ENCODE data around the gene KIAA1755. TPM values are rescaled to one million over a fixed set of nuclear protein-coding genes. Genes with fewer than 3 reads are reported as not detected.

Gene KIAA1755
- total RNA-seq, 1 donor from 2014 or later: 15.2 TPM

DNA sequence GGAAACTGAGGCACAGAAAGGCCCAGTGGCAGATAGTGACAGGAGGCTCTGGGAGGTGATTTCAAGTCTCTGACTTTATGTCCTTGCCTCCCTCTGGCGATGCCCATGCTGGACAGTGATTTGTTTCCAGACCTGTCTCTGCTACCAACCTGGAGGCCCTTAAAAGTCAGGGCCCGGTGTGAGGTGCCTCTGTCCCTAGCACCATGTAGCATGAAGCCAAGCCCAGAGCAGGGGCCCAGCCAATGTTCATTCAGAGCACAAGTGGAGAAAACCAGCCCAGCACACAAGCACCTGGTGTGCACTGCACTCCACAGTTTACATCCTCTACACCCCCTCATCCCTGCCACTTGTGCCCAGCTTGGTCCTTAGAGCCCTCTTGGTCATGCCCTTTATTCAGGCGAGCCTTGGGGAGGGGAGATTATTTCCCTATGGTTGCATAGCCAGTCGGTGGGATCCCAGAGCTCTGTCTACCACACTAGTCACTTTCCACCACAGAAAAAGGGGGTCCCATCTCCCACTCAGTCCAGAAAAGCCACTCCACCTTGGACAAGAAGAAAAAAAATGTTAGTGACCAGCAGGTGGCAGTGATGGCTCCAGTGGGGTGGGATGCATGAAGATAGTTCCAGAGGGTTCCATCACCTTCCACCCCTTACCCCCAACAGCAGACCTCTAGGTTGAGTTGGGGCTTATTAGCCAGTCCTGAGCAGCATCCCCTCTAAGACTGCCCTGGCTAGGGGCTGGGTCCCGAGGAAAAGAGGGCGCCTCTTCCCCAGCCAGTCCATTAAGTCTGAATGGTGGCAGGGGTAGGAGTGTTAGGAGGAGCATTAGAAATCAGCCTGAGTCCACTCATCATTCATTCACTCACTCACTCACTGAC lies 30.9 kb downstream of the KIAA1755 start:
- Histone ChIP-seq H3K36me3 (peaks cover 0 to 11% of the 10 kb centered on the region in 2 donors), H3K27me3 (no peaks in the 10 kb centered on the region), H3K4me1 (no peaks in the 10 kb centered on the region), H3K27ac (no peak overlapping the region), H3K9me3 (no peaks in the 10 kb centered on the region), H3K4me3 (no peak overlapping the region)
- TF ChIP-seq, protein P1, sequence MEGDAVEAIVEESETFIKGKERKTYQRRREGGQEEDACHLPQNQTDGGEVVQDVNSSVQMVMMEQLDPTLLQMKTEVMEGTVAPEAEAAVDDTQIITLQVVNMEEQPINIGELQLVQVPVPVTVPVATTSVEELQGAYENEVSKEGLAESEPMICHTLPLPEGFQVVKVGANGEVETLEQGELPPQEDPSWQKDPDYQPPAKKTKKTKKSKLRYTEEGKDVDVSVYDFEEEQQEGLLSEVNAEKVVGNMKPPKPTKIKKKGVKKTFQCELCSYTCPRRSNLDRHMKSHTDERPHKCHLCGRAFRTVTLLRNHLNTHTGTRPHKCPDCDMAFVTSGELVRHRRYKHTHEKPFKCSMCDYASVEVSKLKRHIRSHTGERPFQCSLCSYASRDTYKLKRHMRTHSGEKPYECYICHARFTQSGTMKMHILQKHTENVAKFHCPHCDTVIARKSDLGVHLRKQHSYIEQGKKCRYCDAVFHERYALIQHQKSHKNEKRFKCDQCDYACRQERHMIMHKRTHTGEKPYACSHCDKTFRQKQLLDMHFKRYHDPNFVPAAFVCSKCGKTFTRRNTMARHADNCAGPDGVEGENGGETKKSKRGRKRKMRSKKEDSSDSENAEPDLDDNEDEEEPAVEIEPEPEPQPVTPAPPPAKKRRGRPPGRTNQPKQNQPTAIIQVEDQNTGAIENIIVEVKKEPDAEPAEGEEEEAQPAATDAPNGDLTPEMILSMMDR (IDR thresholded peaks at IDR 0.05): peak; percentile 48 to 67 (median 62)
- DNase-seq (ENCODE audit: low spot score in 2 of 2): no peak
- intact Hi-C loops (cut with DNase I): loop anchor here (1.0 to 5.0 kb wide), 2 partner anchors 63 to 178 kb away; no protein-coding TSS in a partner anchor

DNA sequence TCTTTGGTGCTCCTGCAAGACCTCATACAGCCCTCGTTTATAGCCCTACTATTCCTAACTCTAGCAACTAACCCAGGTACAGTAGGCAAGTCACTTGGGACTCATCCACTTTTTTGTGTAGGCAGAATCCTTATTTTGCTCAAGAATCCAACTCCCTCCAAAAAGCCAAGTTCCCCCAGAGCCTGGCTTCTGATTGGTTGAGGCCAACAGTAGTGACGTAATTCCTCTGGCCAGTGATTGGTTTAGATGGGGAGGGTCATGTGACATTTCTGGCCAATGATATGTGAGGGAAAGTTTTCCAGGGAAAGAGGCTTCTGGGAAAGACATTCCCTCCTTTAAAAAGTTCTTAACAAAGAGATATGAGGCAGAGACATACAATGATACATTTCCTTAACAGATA lies 32.1 kb downstream of the KIAA1755 start:
- Histone ChIP-seq H3K4me3 (no peak overlapping the region), H3K27ac (no peak overlapping the region), H3K36me3 (peaks cover 3 to 11% of the 10 kb centered on the region in 2 donors), H3K9me3 (no peaks in the 10 kb centered on the region), H3K27me3 (no peaks in the 10 kb centered on the region), H3K4me1 (no peaks in the 10 kb centered on the region)
- TF ChIP-seq, protein P1 (IDR thresholded peaks at IDR 0.05): no peak
- intact Hi-C loops (cut with DNase I): no loop called here
- DNase-seq (ENCODE audit: low spot score in 2 of 2): no peak

DNA sequence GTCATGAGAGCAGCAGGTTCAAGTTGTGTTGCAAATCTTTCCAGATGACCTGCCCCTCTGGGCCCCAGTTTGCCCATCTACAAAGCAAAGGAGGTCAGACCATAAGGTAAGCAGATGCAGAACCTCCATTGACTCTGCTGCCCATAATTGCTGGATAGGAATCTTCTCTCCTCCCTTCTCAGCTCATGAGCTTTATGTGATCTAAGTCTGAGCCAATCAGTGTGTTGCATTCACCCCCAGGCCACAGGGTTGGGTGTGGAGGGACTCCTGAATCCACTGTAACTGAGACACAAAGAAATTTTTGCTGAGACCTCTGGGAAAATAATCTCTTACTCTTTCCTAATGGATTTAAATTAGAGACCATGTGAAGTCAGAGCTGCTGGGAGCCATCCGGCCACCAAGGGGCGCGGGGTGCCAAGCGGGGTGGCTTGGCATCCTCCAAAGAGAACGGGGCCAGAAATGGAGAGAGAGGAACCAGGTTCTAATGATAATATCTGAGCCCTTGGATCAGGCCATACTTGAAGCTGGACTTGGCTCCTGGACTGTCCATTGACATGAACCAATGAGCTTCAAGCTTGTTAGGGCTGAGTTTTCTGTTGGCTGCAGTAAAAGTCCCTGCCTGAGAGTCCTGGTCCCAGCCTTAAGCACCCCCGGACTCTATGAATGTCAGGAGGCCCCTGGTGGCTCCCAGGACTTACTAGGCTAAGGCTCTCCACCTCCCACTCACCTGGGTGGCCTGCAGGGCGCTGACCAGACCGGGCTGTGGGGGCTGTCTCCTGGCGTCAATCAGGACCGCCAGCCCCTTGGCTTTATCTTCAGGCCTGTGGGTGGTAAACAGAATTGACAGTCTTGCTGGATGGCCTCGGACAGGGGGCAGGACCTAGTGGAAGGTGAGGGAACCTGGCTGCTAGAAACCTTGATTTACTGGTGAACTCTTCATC lies 32.8 kb downstream of the KIAA1755 start:
- TF ChIP-seq, protein P1 (IDR thresholded peaks at IDR 0.05): no peak
- H3K4me3 ChIP-seq: no peak overlapping the region
- H3K27ac ChIP-seq: no peak overlapping the region
- DNase-seq (ENCODE audit: low spot score in 2 of 2): no peak
- H3K4me1 ChIP-seq: no peaks in the 10 kb centered on the region
- H3K36me3 ChIP-seq: peaks cover 5 to 11% of the 10 kb centered on the region in 2 donors
- no peaks in the 10 kb centered on the region for H3K27me3 ChIP-seq
- intact Hi-C loops (cut with DNase I): no loop called here
- H3K9me3 ChIP-seq: no peaks in the 10 kb centered on the region

DNA sequence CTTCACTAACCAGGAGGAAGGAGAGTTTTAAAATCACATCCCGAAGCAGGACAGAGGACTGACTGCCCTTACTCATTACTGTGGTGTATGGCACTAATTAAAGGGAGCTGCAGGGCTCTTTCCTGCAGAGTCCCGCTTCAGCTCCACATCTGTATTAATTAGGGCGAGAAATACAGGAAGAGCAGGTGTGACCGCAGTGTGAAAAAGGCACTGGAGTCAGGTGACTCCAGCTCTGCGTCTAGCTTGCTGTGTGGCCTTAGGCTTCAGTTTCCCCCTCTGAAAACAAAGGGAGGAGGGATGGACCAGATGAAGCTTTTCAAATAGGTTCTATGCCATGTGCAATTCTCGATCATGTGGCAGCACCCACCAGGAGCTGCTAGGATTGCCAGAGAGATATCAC lies 34.0 kb downstream of the KIAA1755 start:
- intact Hi-C loops (cut with DNase I): no loop called here
- H3K27me3 ChIP-seq: no peaks in the 10 kb centered on the region
- no peak overlapping the region for H3K4me3 ChIP-seq
- TF ChIP-seq, protein P1 (IDR thresholded peaks at IDR 0.05): no peak
- H3K36me3 ChIP-seq: peaks cover 5 to 11% of the 10 kb centered on the region in 2 donors
- DNase-seq (ENCODE audit: low spot score in 2 of 2): no peak
- no peaks in the 10 kb centered on the region for H3K9me3 ChIP-seq
- no peak overlapping the region for H3K27ac ChIP-seq
- no peaks in the 10 kb centered on the region for H3K4me1 ChIP-seq

DNA sequence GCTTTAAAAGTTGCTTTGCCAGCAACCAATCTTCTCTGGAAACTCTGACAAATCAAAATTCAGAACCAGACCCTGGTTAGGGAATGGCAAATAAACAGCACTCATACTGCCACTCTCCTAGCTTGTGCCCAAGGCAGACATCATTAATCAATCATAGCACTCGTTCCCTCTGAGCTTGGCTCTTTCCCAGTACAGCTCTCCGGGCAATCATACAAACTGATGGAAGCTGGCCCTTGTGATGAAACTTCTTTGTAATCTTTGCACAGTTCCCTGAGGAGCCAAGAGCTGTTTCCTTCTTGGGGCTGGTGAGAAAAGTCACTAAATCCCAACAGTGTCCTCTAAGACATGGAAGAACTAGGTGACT lies 34.7 kb downstream of the KIAA1755 start:
- no peak overlapping the region for H3K27ac ChIP-seq
- no peaks in the 10 kb centered on the region for H3K9me3 ChIP-seq
- TF ChIP-seq, protein P1 (IDR thresholded peaks at IDR 0.05): no peak
- intact Hi-C loops (cut with DNase I): no loop called here
- DNase-seq (ENCODE audit: low spot score in 2 of 2): no peak
- H3K36me3 ChIP-seq: peaks cover 5 to 11% of the 10 kb centered on the region in 2 donors
- H3K4me1 ChIP-seq: peaks cover 0 to 3% of the 10 kb centered on the region in 2 donors
- H3K27me3 ChIP-seq: no peaks in the 10 kb centered on the region
- H3K4me3 ChIP-seq: no peak overlapping the region

All from ascending aorta (tissue), 2 donors.